ENCODE measurements around the gene MIOX. TPM values are rescaled to one million over a fixed set of nuclear protein-coding genes. Genes with fewer than 3 reads are reported as not detected.

MIOX gene
- total RNA-seq, 4 donors from 2014 or later: not detected

DNA sequence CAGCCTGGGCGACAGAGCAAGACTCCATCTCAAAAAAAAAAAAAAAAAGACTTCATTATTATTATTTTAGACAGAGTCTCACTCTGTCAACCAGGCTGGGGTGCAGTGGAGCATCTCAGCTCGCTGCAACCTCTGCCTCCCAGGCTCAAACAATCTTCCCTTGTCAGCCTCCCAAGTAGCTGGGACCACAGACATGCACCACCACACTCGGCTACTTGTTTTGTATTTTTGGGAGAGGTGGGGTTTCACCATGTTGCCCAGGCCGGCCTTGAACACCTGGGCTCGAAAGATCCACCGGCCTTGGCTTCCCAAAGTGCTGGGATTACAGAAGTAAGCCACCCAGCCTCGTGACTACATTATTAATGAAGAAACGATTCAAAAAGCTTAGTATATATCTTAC, 48.5 kb downstream of the MIOX start:
- peaks cover 68% of the 10 kb centered on the region for H3K4me1 ChIP-seq
- H3K36me3 ChIP-seq: no peaks in the 10 kb centered on the region
- H3K4me3 ChIP-seq: no peak overlapping the region
- H3K9me3 ChIP-seq: no peaks in the 10 kb centered on the region
- no peak for TF ChIP-seq CTCF (IDR thresholded peaks at IDR 0.05)
- no peak for TF ChIP-seq POLR2A (IDR thresholded peaks at IDR 0.05)
- no peak for TF ChIP-seq POLR2AphosphoS5 (IDR thresholded peaks at IDR 0.05)
- TF ChIP-seq EP300 (IDR thresholded peaks at IDR 0.05): no peak
- no peak for DNase-seq (ENCODE audit: low spot score in 2 of 2)
- H3K27ac ChIP-seq: no peak overlapping the region
- 88% methylated on average over 8 of the region's 8 CpGs for WGBS
- H3K27me3 ChIP-seq: no peaks in the 10 kb centered on the region

DNA sequence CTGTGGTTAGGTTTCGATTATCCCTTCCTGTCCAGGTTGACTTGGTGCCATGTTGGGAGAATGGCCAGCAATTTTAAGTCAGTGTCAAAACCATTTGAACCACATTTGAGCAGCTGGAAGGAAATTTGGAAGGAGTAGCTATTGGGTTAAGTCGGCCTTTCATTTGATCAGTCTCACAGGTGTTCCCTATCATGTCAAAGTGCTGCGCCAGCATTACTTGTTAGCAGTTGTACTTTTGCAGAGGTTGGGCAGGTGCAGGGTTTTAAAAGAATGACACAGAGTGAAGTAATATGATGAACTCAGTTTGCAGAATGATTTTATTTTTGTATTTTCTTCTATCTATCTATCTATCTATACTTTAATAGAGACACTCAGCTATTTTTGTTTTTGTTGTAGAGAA, 49.6 kb downstream of the MIOX start:
- TF ChIP-seq CTCF (IDR thresholded peaks at IDR 0.05) (no peak), EP300 (IDR thresholded peaks at IDR 0.05) (no peak), POLR2AphosphoS5 (IDR thresholded peaks at IDR 0.05) (no peak), POLR2A (IDR thresholded peaks at IDR 0.05) (no peak)
- no peaks in the 10 kb centered on the region for H3K9me3 ChIP-seq
- H3K4me1 ChIP-seq: peaks cover 67% of the 10 kb centered on the region
- no peak overlapping the region for H3K27ac ChIP-seq
- no peaks in the 10 kb centered on the region for H3K36me3 ChIP-seq
- H3K4me3 ChIP-seq: no peak overlapping the region
- H3K27me3 ChIP-seq: no peaks in the 10 kb centered on the region
- WGBS: 70% methylated on average over 3 of the region's 3 CpGs
- DNase-seq (ENCODE audit: low spot score in 2 of 2): no peak

DNA sequence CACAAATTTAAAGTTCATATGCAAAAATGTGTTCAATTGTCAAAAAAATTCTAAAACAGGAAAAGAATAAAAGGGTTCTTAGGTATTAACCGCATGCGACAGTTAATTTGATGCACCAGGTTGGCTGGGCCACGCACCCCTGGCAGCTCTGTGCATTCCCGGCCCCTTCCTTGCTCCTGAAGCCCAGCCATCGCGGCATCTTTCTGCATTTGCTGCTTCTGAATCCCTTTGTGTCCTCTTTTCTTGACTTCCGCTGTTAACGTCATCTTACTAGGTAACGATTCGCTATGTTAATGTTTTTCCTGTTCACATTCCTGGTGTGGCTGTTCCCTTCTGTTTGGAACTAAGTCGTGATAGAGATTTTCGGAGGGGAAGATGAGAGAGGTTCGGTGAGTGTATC, 51.1 kb downstream of the MIOX start:
- no peak overlapping the region for H3K4me3 ChIP-seq
- no peak for DNase-seq (ENCODE audit: low spot score in 2 of 2)
- H3K36me3 ChIP-seq: no peaks in the 10 kb centered on the region
- peak overlapping the region; percentile 96 for H3K27ac ChIP-seq
- no peaks in the 10 kb centered on the region for H3K9me3 ChIP-seq
- peaks cover 60% of the 10 kb centered on the region for H3K4me1 ChIP-seq
- WGBS: 90% methylated on average over 13 of the region's 13 CpGs
- TF ChIP-seq CTCF (IDR thresholded peaks at IDR 0.05): no peak
- no peak for TF ChIP-seq POLR2A (IDR thresholded peaks at IDR 0.05)
- TF ChIP-seq POLR2AphosphoS5 (IDR thresholded peaks at IDR 0.05): no peak
- no peak for TF ChIP-seq EP300 (IDR thresholded peaks at IDR 0.05)
- no peaks in the 10 kb centered on the region for H3K27me3 ChIP-seq

Other genes starting within 250 kb of the MIOX start
- gene TUBGCP6, start 241.8 kb upstream of the MIOX start, total RNA-seq: 100 to 1,000 TPM in 1 of 4 donors, 10 to 100 TPM in 3; 43.0 to 113 (median 69.7) TPM
- 10 to 100 TPM; 43.1 to 93.7 (median 56.2) TPM for gene HDAC10, start 235.6 kb upstream of the MIOX start, total RNA-seq
- 1 to 10 TPM; 1.3 to 5.7 (median 3.3) TPM for gene MAPK12, start 225.2 kb upstream of the MIOX start, total RNA-seq
- gene MAPK11, start 216.5 kb upstream of the MIOX start, total RNA-seq: 1 to 10 TPM; 3.8 to 5.8 (median 4.5) TPM
- gene PLXNB2, start 179.2 kb upstream of the MIOX start, total RNA-seq: 100 to 1,000 TPM; 117 to 231 (median 192) TPM
- gene DENND6B, start 159.8 kb upstream of the MIOX start, total RNA-seq: 1 to 10 TPM; 3.3 to 5.4 (median 3.4) TPM
- gene PPP6R2, start 143.5 kb upstream of the MIOX start, total RNA-seq: 10 to 100 TPM; 46.7 to 70.3 (median 64.6) TPM
- 100 to 1,000 TPM in 3 of 4 donors, 10 to 100 TPM in 1; 92.5 to 137 (median 115) TPM for gene SBF1, start 11.8 kb upstream of the MIOX start, total RNA-seq
- 1 to 10 TPM in 1 of 4 donors, under 1 TPM in 2, not detected in 1; 0.24 to 2.7 (median 0.30) TPM for gene ADM2, start 5.3 kb upstream of the MIOX start, total RNA-seq
- gene LMF2, start 20.8 kb downstream of the MIOX start, total RNA-seq: 10 to 100 TPM; 28.9 to 65.6 (median 44.7) TPM
- gene NCAPH2, start 21.4 kb downstream of the MIOX start, total RNA-seq: 10 to 100 TPM; 39.6 to 51.9 (median 50.0) TPM
- 1 to 10 TPM in 3 of 4 donors, not detected in 1; 1.7 to 7.9 (median 4.7) TPM for gene SCO2, start 38.7 kb downstream of the MIOX start, total RNA-seq
- 10 to 100 TPM; 23.6 to 46.9 (median 30.8) TPM for gene TYMP, start 43.2 kb downstream of the MIOX start, total RNA-seq
- gene KLHDC7B, start 59.0 kb downstream of the MIOX start, total RNA-seq: under 1 TPM in 1 of 4 donors, not detected in 3; 0.26 TPM
- gene SYCE3, start 76.1 kb downstream of the MIOX start, total RNA-seq: not detected
- 10 to 100 TPM; 12.7 to 46.6 (median 19.2) TPM for gene CPT1B, start 91.6 kb downstream of the MIOX start, total RNA-seq
- gene CHKB, start 96.0 kb downstream of the MIOX start, total RNA-seq: 10 to 100 TPM; 43.0 to 86.5 (median 73.0) TPM
- gene MAPK8IP2, start 113.9 kb downstream of the MIOX start, total RNA-seq: 1 to 10 TPM; 2.6 to 4.4 (median 3.7) TPM
- 10 to 100 TPM; 37.0 to 51.3 (median 42.2) TPM for gene ARSA, start 141.3 kb downstream of the MIOX start, total RNA-seq
- gene SHANK3, start 186.0 kb downstream of the MIOX start, total RNA-seq: 10 to 100 TPM in 2 of 4 donors, 1 to 10 TPM in 2; 2.9 to 15.9 (median 9.5) TPM

Data from suprapubic skin (tissue), 4 donors.